GM19452 (cell line): ENCODE results near the gene CEP63.

Source experiments
- ATAC-seq: cut with Tn5 transposase; IDR thresholded peaks from one replicate; pipeline ENCODE4 v1.9.1; 2021; ENCODE audit not compliant: unreplicated experiment

The CEP63 gene

DNA sequence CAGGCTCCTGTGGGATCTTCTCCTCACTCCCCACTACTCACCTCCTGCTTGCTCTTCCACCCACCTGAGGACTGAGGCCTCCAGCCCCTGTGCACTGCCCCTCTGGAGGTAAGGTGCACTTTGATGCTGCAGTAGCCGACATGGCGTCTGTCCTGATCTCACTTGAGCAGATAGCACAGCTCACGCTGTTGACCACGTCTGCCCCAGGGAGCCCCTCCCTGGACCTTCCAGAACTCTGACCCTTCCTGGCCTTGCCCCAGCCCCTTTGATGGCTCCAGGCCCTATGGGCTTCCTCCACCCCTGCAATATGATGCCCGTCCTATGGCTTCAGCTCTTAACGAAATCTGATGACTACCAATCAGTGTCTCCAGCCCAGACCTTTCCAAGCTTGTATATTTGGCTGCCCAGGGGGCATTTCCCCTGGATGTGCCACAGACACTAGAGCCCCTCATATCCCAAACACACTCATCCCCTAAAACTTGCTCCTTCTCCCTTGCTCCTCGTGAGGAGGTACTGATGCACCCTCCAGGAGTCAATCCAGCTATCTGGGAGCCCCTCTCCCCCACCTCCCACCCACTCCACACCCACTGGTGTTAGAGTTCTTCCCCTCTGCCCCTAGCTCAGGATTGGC lies 137.9 kb downstream of the CEP63 start:
- no peak for ATAC-seq
